ENCODE measurements around the gene PARN.
"Not testable (repeated sequence)": the region's sequence is repeated elsewhere in the genome, so short reads cannot be mapped to it uniquely, and the experiment has no call there.

DNA sequence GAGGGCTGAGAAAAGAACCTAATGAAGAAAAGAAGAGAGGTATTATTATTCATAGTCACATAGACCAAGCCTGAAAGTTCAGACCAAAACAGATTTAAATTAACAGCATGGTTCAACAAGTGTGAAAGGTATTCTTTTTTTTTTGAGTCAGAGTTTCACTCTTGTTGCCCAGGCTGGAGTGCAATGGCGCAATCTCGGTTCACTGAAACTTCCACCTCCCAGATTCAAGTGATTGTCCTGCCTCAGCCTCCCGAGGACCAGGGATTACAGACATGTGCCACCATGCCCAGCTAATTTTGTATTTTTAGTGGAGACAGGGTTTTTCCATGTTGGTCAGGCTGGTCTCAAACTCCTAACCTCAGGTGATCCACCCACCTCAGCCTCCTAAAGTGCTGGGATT is 49.1 kb downstream of the PARN start:
- TF ChIP-seq EZH2 (IDR thresholded peaks at IDR 0.05; ENCODE audit: insufficient read depth, poor library complexity, severe bottlenecking); EZH2phosphoT487 (IDR thresholded peaks at IDR 0.05; ENCODE audit: insufficient read depth, low read depth): not testable (repeated sequence)
